M059J (cell line): ENCODE measurements around the gene CAGE1. TPM values are rescaled to one million over a fixed set of nuclear protein-coding genes. Genes with fewer than 3 reads are reported as not detected.
A peak's percentile ranks its signal among the peaks of the same experiment; 100 is the strongest.
"Not testable (repeated sequence)": the region's sequence is repeated elsewhere in the genome, so short reads cannot be mapped to it uniquely, and the experiment has no call there.

Source experiments
- DNase-seq: peaks from one replicate; pipeline ENCODE4 v3.0.0-alpha.2; 2012; ENCODE audit warnings: low read depth
- total RNA-seq: library from RNA; depleted of rRNA; stranded (reverse); fragments of >200 nt; shearing (Covaris generic); gene quantifications from 2 replicates; pipeline ENCODE4 v1.2.3, GENCODE V29; 2014

CAGE1 gene
- total RNA-seq, 1 experiment from 2014 or later, result not detected

- peak; percentile 27 for DNase-seq
Measured at GRCh38 chr6:7339007-7339732, 50.4 kb downstream of the CAGE1 start.

- no peak for DNase-seq
Measured at GRCh38 chr6:7338031-7338430, 51.5 kb downstream of the CAGE1 start.

- no peak for DNase-seq
Measured at GRCh38 chr6:7335519-7335918, 54.0 kb downstream of the CAGE1 start.

- no peak for DNase-seq
Measured at GRCh38 chr6:7334685-7335084, 54.9 kb downstream of the CAGE1 start.

GRCh38 chr6:7332090-7332745 lies 57.3 kb downstream of the CAGE1 start:
- DNase-seq, result no peak

GRCh38 chr6:7331452-7331851 lies 58.1 kb downstream of the CAGE1 start:
- DNase-seq, result no peak

- DNase-seq, result no peak
Measured at GRCh38 chr6:7328243-7328642, 61.3 kb downstream of the CAGE1 start.

GRCh38 chr6:7325750-7326149 lies 63.8 kb downstream of the CAGE1 start:
- no peak for DNase-seq

GRCh38 chr6:7324520-7324919 lies 65.0 kb downstream of the CAGE1 start:
- no peak for DNase-seq

GRCh38 chr6:7323074-7323473 lies 66.5 kb downstream of the CAGE1 start:
- no peak for DNase-seq

GRCh38 chr6:7321866-7322265 lies 67.7 kb downstream of the CAGE1 start:
- not testable (repeated sequence) for DNase-seq

- DNase-seq, result not testable (repeated sequence)
Measured at GRCh38 chr6:7319406-7319805, 70.1 kb downstream of the CAGE1 start.

GRCh38 chr6:7317538-7317937 lies 72.0 kb downstream of the CAGE1 start:
- no peak for DNase-seq

- no peak for DNase-seq
Measured at GRCh38 chr6:7316658-7317533, 72.6 kb downstream of the CAGE1 start.

- DNase-seq, result no peak
Measured at GRCh38 chr6:7315948-7316365, 73.6 kb downstream of the CAGE1 start.

- DNase-seq, result not testable (repeated sequence)
Measured at GRCh38 chr6:7315087-7315947, 74.2 kb downstream of the CAGE1 start.

- no peak for DNase-seq
Measured at GRCh38 chr6:7314414-7314813, 75.1 kb downstream of the CAGE1 start.

GRCh38 chr6:7313505-7314165 lies 75.9 kb downstream of the CAGE1 start:
- peak; percentile 43 for DNase-seq

- DNase-seq, result peak; percentile 99
Measured at GRCh38 chr6:7312616-7313504, 76.7 kb downstream of the CAGE1 start, which contains the start of gene SSR1. Gene SSR1 (minus strand): TSS chr6:7313199. CDS start chr6:7313120, 79 bp downstream.
